ENCODE results near the gene SLC6A19. TPM values are rescaled to one million over a fixed set of nuclear protein-coding genes. Genes with fewer than 3 reads are reported as not detected.
"Not testable (repeated sequence)": the region's sequence is repeated elsewhere in the genome, so short reads cannot be mapped to it uniquely, and the experiment has no call there.

Gene SLC6A19
- polyA plus RNA-seq, 3 donors, result not detected

- no peaks in the 10 kb centered on the region for H3K4me1 Mint-ChIP-seq
- no peaks in the 10 kb centered on the region for H3K4me1 ChIP-seq (ENCODE audit: control insufficient read depth in 1 of 2, insufficient read depth in 2 of 2, low read length in 2 of 2)
- peaks cover 0 to 2% (median 0%) of the 10 kb centered on the region in 7 donors for H3K9me3 Mint-ChIP-seq
- H3K27me3 ChIP-seq (ENCODE audit: control insufficient read depth in 2 of 2, insufficient read depth in 2 of 2, low read length in 2 of 2), result no peaks in the 10 kb centered on the region
- peaks cover 3 to 19% (median 12%) of the 10 kb centered on the region in 3 donors for H3K27me3 Mint-ChIP-seq (ENCODE audit: low read depth in 3 of 3)
- H2AFZ ChIP-seq (ENCODE audit: insufficient read depth, low read depth, low read length, poor library complexity, severe bottlenecking), result no peak overlapping the region
- H3K36me3 Mint-ChIP-seq, result no peaks in the 10 kb centered on the region
- H3K36me3 ChIP-seq (replicated peaks in 1 of 2; ENCODE audit: control insufficient read depth in 1 of 2, insufficient read depth in 2 of 2, low read length in 2 of 2), result no peaks in the 10 kb centered on the region
- no peaks in the 10 kb centered on the region for H3K79me2 ChIP-seq (ENCODE audit: insufficient read depth, low read length)
- H3K27ac ChIP-seq (ENCODE audit: low read depth in 1 of 2, low read length in 2 of 2), result no peak overlapping the region
- H3K9ac ChIP-seq (ENCODE audit: insufficient read depth, low read length, poor library complexity, severe bottlenecking), result no peak overlapping the region
- H3K27ac Mint-ChIP-seq, result no peak overlapping the region
- intact Hi-C loops (cut with micrococcal nuclease), result no loop called here
- TF ChIP-seq CTCF (IDR thresholded peaks at IDR 0.05), result no peak
- 47% methylated on average over 7 of the region's 14 CpGs for WGBS (ENCODE audit: insufficient coverage)
- no peaks in the 10 kb centered on the region for H3K9me3 ChIP-seq (replicated peaks in 1 of 2; ENCODE audit: control insufficient read depth in 1 of 2, insufficient read depth in 1 of 2, low read length in 2 of 2)
- DNase-seq, result no peak
- H3K4me2 ChIP-seq (replicated peaks; ENCODE audit: extremely low read depth, low read length, poor library complexity, severe bottlenecking), result no peak overlapping the region
- no peak overlapping the region for H3K4me3 Mint-ChIP-seq
- no peaks in the 10 kb centered on the region for H4K20me1 ChIP-seq (ENCODE audit: insufficient read depth, low read length)
- no peak overlapping the region for H3K4me3 ChIP-seq (replicated peaks in 1 of 3; ENCODE audit: low read depth in 2 of 3, low read length in 3 of 3)
These were observed 26.3 kb downstream of the SLC6A19 start for GRCh38 chr5:1227667-1228066.

GRCh38 chr5:1228120-1228519 is 26.7 kb downstream of the SLC6A19 start:
- Histone ChIP-seq H2AFZ (ENCODE audit: insufficient read depth, low read depth, low read length, poor library complexity, severe bottlenecking) (no peak overlapping the region), H3K79me2 (ENCODE audit: insufficient read depth, low read length) (no peaks in the 10 kb centered on the region), H3K4me3 (replicated peaks in 1 of 3; ENCODE audit: low read depth in 2 of 3, low read length in 3 of 3) (no peak overlapping the region), H3K36me3 (replicated peaks in 1 of 2; ENCODE audit: control insufficient read depth in 1 of 2, insufficient read depth in 2 of 2, low read length in 2 of 2) (no peaks in the 10 kb centered on the region), H3K4me2 (replicated peaks; ENCODE audit: extremely low read depth, low read length, poor library complexity, severe bottlenecking) (no peak overlapping the region), H3K27me3 (ENCODE audit: control insufficient read depth in 2 of 2, insufficient read depth in 2 of 2, low read length in 2 of 2) (no peaks in the 10 kb centered on the region), H3K9me3 (replicated peaks in 1 of 2; ENCODE audit: control insufficient read depth in 1 of 2, insufficient read depth in 1 of 2, low read length in 2 of 2) (no peaks in the 10 kb centered on the region), H3K9ac (ENCODE audit: insufficient read depth, low read length, poor library complexity, severe bottlenecking) (no peak overlapping the region), H3K27ac (ENCODE audit: low read depth in 1 of 2, low read length in 2 of 2) (no peak overlapping the region), H3K4me1 (ENCODE audit: control insufficient read depth in 1 of 2, insufficient read depth in 2 of 2, low read length in 2 of 2) (no peaks in the 10 kb centered on the region), H4K20me1 (ENCODE audit: insufficient read depth, low read length) (no peaks in the 10 kb centered on the region)
- peaks cover 4 to 19% (median 12%) of the 10 kb centered on the region in 3 donors for H3K27me3 Mint-ChIP-seq (ENCODE audit: low read depth in 3 of 3)
- H3K4me1 Mint-ChIP-seq, result no peaks in the 10 kb centered on the region
- peaks cover 0 to 2% (median 0%) of the 10 kb centered on the region in 7 donors for H3K9me3 Mint-ChIP-seq
- TF ChIP-seq CTCF (IDR thresholded peaks at IDR 0.05), result no peak
- H3K4me3 Mint-ChIP-seq, result no peak overlapping the region
- intact Hi-C loops (cut with micrococcal nuclease), result no loop called here
- no peak for DNase-seq
- no peaks in the 10 kb centered on the region for H3K36me3 Mint-ChIP-seq
- WGBS (ENCODE audit: insufficient coverage), result 59% methylated on average over 15 of the region's 15 CpGs
- H3K27ac Mint-ChIP-seq, result no peak overlapping the region

- WGBS (ENCODE audit: insufficient coverage), result 90% methylated on average over 11 of the region's 11 CpGs
- H3K4me3 Mint-ChIP-seq; H3K4me2 ChIP-seq (replicated peaks; ENCODE audit: extremely low read depth, low read length, poor library complexity, severe bottlenecking); H3K27me3 ChIP-seq (ENCODE audit: control insufficient read depth in 2 of 2, insufficient read depth in 2 of 2, low read length in 2 of 2); intact Hi-C loops (cut with micrococcal nuclease); H3K79me2 ChIP-seq (ENCODE audit: insufficient read depth, low read length); H3K36me3 Mint-ChIP-seq; H3K9me3 Mint-ChIP-seq; H2AFZ ChIP-seq (ENCODE audit: insufficient read depth, low read depth, low read length, poor library complexity, severe bottlenecking); H3K9ac ChIP-seq (ENCODE audit: insufficient read depth, low read length, poor library complexity, severe bottlenecking); H3K4me1 ChIP-seq (ENCODE audit: control insufficient read depth in 1 of 2, insufficient read depth in 2 of 2, low read length in 2 of 2); H3K27ac ChIP-seq (ENCODE audit: low read depth in 1 of 2, low read length in 2 of 2); H3K27ac Mint-ChIP-seq; H3K4me3 ChIP-seq (replicated peaks in 1 of 3; ENCODE audit: low read depth in 2 of 3, low read length in 3 of 3); H3K4me1 Mint-ChIP-seq; H3K9me3 ChIP-seq (replicated peaks in 1 of 2; ENCODE audit: control insufficient read depth in 1 of 2, insufficient read depth in 1 of 2, low read length in 2 of 2); H3K36me3 ChIP-seq (replicated peaks in 1 of 2; ENCODE audit: control insufficient read depth in 1 of 2, insufficient read depth in 2 of 2, low read length in 2 of 2); H4K20me1 ChIP-seq (ENCODE audit: insufficient read depth, low read length); DNase-seq: not testable (repeated sequence)
- H3K27me3 Mint-ChIP-seq (ENCODE audit: low read depth in 3 of 3), result peaks cover 5 to 19% (median 12%) of the 10 kb centered on the region in 3 donors
These were observed 27.6 kb downstream of the SLC6A19 start for GRCh38 chr5:1229023-1229422.

Measured in CD14-positive monocyte (primary cell).